ENCODE data around the gene TRAPPC8. TPM values are rescaled to one million over a fixed set of nuclear protein-coding genes. Genes with fewer than 3 reads are reported as not detected.
A peak's percentile ranks its signal among the peaks of the same experiment; 100 is the strongest.
"Not testable (repeated sequence)": the region's sequence is repeated elsewhere in the genome, so short reads cannot be mapped to it uniquely, and the experiment has no call there.

Gene TRAPPC8
- total RNA-seq, 4 donors from 2014 or later, result 43.7 to 58.6 (median 48.3) TPM

DNA sequence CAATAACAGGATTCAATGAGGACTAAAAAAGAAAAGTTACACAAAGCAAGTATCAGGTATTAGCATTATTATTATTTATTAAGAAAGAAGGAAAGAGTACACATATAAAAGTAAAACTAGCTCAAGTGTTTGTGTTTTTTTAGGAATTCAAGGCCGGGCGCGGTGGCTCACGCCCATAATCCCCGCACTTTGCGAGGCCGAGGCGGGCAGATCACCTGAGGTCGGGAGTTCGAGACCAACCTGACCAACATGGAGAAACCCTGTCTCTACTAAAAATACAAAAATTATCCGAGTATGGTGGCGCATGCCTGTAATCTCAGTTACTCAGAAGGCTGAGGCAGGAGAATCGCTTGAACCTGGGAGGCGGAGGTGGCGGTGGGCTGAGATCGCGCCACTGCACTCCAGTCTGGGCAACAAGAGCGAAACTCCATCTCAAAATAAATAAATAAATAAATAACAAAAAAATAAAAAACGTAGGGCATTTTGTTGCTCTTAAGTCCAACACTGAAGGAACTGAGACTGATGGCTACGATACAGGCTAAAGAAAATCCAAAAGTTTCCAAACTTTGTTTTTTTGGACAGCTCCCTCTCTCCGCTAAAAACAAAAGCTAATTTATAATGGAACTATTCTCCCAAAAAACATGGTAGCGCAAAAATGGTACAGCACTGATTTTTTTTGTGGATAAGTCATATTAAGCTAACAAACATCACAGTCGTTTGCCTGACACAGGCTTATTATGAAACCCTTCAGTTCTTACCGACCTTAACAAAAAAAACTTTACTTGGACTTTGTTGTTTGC is 1.7 kb downstream of the TRAPPC8 start:
- TF ChIP-seq, protein P1, sequence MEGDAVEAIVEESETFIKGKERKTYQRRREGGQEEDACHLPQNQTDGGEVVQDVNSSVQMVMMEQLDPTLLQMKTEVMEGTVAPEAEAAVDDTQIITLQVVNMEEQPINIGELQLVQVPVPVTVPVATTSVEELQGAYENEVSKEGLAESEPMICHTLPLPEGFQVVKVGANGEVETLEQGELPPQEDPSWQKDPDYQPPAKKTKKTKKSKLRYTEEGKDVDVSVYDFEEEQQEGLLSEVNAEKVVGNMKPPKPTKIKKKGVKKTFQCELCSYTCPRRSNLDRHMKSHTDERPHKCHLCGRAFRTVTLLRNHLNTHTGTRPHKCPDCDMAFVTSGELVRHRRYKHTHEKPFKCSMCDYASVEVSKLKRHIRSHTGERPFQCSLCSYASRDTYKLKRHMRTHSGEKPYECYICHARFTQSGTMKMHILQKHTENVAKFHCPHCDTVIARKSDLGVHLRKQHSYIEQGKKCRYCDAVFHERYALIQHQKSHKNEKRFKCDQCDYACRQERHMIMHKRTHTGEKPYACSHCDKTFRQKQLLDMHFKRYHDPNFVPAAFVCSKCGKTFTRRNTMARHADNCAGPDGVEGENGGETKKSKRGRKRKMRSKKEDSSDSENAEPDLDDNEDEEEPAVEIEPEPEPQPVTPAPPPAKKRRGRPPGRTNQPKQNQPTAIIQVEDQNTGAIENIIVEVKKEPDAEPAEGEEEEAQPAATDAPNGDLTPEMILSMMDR (IDR thresholded peaks at IDR 0.05), result no peak
- TF ChIP-seq POLR2A (IDR thresholded peaks at IDR 0.05), result no peak
- Histone ChIP-seq H3K27ac (no peak overlapping the region), H3K4me1 (peaks cover 0 to 22% (median 3%) of the 10 kb centered on the region in 4 donors)

DNA sequence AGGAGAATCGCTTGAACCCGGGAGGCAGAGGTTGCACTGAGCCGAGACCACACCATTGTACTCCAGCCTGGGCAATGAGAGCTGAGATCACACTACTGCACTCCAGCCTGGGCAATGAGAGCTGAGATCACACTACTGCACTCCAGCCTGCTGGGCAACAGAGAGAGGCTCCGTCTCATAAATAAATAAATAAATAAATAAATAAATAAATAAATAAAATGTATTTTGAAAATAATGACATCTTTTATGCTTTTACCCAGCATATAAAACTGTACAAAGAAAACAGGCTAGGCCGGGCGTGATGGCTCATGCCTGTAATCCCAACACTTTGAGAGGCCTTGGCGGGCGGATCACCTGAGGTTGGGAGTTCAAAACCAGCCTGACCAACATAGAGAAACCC is 8.2 kb downstream of the TRAPPC8 start:
- DNase-seq, H3K27ac ChIP-seq, H3K4me3 ChIP-seq, H3K4me1 ChIP-seq, H3K9me3 ChIP-seq, H3K27me3 ChIP-seq: not testable (repeated sequence)
- H3K36me3 ChIP-seq, result peaks cover 0 to 28% (median 0%) of the 10 kb centered on the region in 3 donors

More for the DNA sequence above, 1.7 kb downstream of the TRAPPC8 start:
- DNase-seq, result no peak
- H3K27me3 ChIP-seq, result no peaks in the 10 kb centered on the region
- peak overlapping the region in 2 of 4 donors; percentile 72 to 81 for H3K4me3 ChIP-seq
- peaks cover 0 to under 1% (median 0%) of the 10 kb centered on the region in 3 donors for H3K36me3 ChIP-seq
- no peaks in the 10 kb centered on the region for H3K9me3 ChIP-seq

DNA sequence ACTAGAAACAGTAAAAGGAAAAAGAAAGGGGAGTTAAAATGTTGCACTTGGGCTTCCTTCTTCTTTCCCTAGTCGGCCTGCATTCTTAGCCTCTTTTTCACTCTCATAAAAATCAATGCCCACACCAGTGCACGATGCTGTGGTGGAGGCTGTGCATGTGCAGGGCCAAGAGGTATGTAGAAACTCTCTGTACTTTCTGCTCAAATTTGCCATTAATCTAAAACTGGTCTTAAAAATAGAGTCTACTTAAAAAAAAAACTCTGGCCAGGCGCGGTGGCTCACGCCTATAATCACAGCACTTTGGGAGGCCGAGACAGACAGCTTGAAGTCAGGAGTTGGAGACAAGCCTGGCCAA is 11.1 kb downstream of the TRAPPC8 start:
- peaks cover 0 to 7% (median 0%) of the 10 kb centered on the region in 4 donors for H3K4me1 ChIP-seq
- peaks cover 0 to 49% (median 0%) of the 10 kb centered on the region in 3 donors for H3K36me3 ChIP-seq
- no peak overlapping the region for H3K27ac ChIP-seq
- TF ChIP-seq, protein P1 (IDR thresholded peaks at IDR 0.05), result no peak
- TF ChIP-seq POLR2A (IDR thresholded peaks at IDR 0.05), result no peak
- H3K27me3 ChIP-seq, result no peaks in the 10 kb centered on the region
- no peak for DNase-seq
- H3K4me3 ChIP-seq, result no peak overlapping the region
- no peaks in the 10 kb centered on the region for H3K9me3 ChIP-seq

DNA sequence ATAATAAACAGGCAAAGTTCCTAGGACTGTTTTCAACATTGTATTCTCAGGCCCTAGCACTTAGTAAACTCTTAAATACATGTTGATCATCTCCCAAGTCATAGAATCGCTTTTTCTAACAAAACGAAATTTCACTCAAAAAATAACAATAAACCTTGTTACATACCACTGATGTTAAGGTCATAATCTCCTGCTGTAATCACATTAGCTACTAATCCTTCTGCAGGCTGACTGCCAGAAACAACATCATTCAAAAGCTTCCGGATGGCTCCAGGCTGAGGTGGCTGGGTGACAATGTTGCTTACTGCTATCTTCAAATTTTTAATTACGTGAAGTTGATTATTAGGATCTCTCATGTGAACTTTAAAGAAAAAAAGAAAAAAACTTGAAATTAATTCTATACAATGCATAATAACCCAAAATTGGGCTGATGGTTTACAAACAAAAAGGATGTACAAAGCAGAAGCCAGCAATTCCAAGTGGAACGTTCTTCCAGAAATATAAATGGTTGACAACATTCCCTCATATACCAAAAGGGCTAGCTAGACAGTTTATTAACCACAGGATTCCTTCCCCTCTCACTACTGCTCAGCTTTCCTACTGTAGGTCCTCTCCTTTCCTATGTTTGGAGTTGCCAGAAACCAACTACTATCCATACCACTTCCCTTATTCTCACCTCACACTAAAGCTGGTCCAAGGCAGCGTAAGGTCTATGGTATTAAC is 11.6 kb downstream of the TRAPPC8 start:
- DNase-seq, result no peak
- Histone ChIP-seq H3K4me3 (no peak overlapping the region), H3K27me3 (no peaks in the 10 kb centered on the region), H3K4me1 (peaks cover 0 to 7% (median 0%) of the 10 kb centered on the region in 4 donors), H3K36me3 (peaks cover 0 to 54% (median 0%) of the 10 kb centered on the region in 3 donors), H3K9me3 (no peaks in the 10 kb centered on the region), H3K27ac (no peak overlapping the region)
- TF ChIP-seq, protein P1 (IDR thresholded peaks at IDR 0.05), result no peak
- TF ChIP-seq POLR2A (IDR thresholded peaks at IDR 0.05), result no peak

DNA sequence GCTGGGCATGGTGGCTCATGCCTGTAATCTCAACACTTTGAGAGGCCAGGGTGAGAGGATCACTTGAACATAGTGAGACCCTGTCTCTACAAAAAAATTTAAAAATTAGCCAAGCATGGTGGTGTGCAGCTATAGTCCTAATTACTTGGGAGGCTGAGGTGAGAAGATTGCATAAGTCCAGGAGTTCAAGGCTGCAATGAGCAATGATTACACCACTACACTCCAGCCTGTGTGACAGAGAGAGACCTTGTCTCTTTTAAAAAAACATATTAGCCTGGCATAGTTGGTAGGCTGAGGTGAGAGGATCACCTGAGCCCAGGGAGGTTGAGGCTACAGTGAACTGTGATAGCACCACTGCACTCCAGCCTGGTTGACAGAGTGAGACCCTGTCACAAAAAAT is 13.7 kb downstream of the TRAPPC8 start:
- Histone ChIP-seq H3K36me3 (peaks cover 0 to 47% (median 0%) of the 10 kb centered on the region in 3 donors), H3K4me1 (peaks cover 0 to 7% (median 0%) of the 10 kb centered on the region in 4 donors), H3K9me3 (no peaks in the 10 kb centered on the region), H3K4me3 (no peak overlapping the region), H3K27ac (no peak overlapping the region), H3K27me3 (no peaks in the 10 kb centered on the region)
- TF ChIP-seq, protein P1 (IDR thresholded peaks at IDR 0.05), result no peak
- no peak for TF ChIP-seq POLR2A (IDR thresholded peaks at IDR 0.05)
- DNase-seq, result no peak

DNA sequence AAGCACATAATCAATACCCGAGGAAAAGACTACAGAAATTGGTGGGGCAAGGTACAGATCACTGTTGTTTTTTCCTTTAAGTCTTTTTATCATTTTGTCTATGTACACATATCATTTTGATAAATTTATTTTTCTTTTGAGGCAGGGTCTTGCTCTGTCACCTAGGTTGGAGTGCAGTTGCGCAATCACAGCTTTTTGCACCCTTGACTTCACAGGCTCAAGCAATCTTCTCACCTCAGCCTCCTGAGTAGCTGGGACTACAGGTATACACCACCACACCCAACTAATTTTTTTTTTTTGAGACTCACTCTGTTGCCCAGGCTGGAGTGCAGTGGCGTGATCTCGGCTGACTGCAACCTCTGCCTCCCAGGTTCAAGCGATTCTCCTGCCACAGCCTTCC is 15.9 kb downstream of the TRAPPC8 start:
- peaks cover 0 to 56% (median 0%) of the 10 kb centered on the region in 3 donors for H3K36me3 ChIP-seq
- H3K27ac ChIP-seq, DNase-seq, H3K4me3 ChIP-seq, H3K27me3 ChIP-seq, H3K9me3 ChIP-seq, H3K4me1 ChIP-seq: not testable (repeated sequence)

Measured in Peyer's patch (tissue), 4 donors.